ENCODE data around the gene GSTP1.
"Not testable (repeated sequence)": the region's sequence is repeated elsewhere in the genome, so short reads cannot be mapped to it uniquely, and the experiment has no call there.

The GSTP1 gene

GRCh38 chr11:67613313-67613959, 29.8 kb downstream of the GSTP1 start:
- in situ Hi-C loops (cut with MboI; ENCODE audit: low sequenced_read_pairs) = no loop called here

GRCh38 chr11:67613960-67614715, 30.5 kb downstream of the GSTP1 start:
- in situ Hi-C loops (cut with MboI; ENCODE audit: low sequenced_read_pairs) = no loop called here

GRCh38 chr11:67614730-67615714, 31.4 kb downstream of the GSTP1 start:
- in situ Hi-C loops (cut with MboI; ENCODE audit: low sequenced_read_pairs) = no loop called here

- in situ Hi-C loops (cut with MboI; ENCODE audit: low sequenced_read_pairs) = no loop called here
These were observed 32.3 kb downstream of the GSTP1 start for GRCh38 chr11:67615728-67616430.

GRCh38 chr11:67616431-67617242, 33.0 kb downstream of the GSTP1 start:
- in situ Hi-C loops (cut with MboI; ENCODE audit: low sequenced_read_pairs) = no loop called here

- in situ Hi-C loops (cut with MboI; ENCODE audit: low sequenced_read_pairs) = no loop called here
These were observed 33.8 kb downstream of the GSTP1 start for GRCh38 chr11:67617243-67617953.

- in situ Hi-C loops (cut with MboI; ENCODE audit: low sequenced_read_pairs) = not testable (repeated sequence)
These were observed 35.5 kb downstream of the GSTP1 start for GRCh38 chr11:67618901-67619659.

GRCh38 chr11:67619683-67620618, 36.3 kb downstream of the GSTP1 start:
- in situ Hi-C loops (cut with MboI; ENCODE audit: low sequenced_read_pairs) = not testable (repeated sequence)

- in situ Hi-C loops (cut with MboI; ENCODE audit: low sequenced_read_pairs) = not testable (repeated sequence)
These were observed 37.0 kb downstream of the GSTP1 start for GRCh38 chr11:67620621-67621020.

GRCh38 chr11:67621928-67622327, 38.3 kb downstream of the GSTP1 start:
- in situ Hi-C loops (cut with MboI; ENCODE audit: low sequenced_read_pairs) = not testable (repeated sequence)

- in situ Hi-C loops (cut with MboI; ENCODE audit: low sequenced_read_pairs) = not testable (repeated sequence)
These were observed 39.3 kb downstream of the GSTP1 start for GRCh38 chr11:67622905-67623304.

- in situ Hi-C loops (cut with MboI; ENCODE audit: low sequenced_read_pairs) = not testable (repeated sequence)
These were observed 40.2 kb downstream of the GSTP1 start for GRCh38 chr11:67623795-67624194.

- in situ Hi-C loops (cut with MboI; ENCODE audit: low sequenced_read_pairs) = not testable (repeated sequence)
These were observed 42.7 kb downstream of the GSTP1 start for GRCh38 chr11:67626131-67626833.

- in situ Hi-C loops (cut with MboI; ENCODE audit: low sequenced_read_pairs) = no loop called here
These were observed 43.4 kb downstream of the GSTP1 start for GRCh38 chr11:67626970-67627369.

- in situ Hi-C loops (cut with MboI; ENCODE audit: low sequenced_read_pairs) = no loop called here
These were observed 43.8 kb downstream of the GSTP1 start for GRCh38 chr11:67627441-67627811.

GRCh38 chr11:67627812-67628624, 44.4 kb downstream of the GSTP1 start:
- in situ Hi-C loops (cut with MboI; ENCODE audit: low sequenced_read_pairs) = no loop called here

Data from HL-60/S4 treated with retinoic acid at 250 ng/mL for 4 days and 3 days (cell line).